ENCODE data around the gene EME2.
"Not testable (repeated sequence)": the region's sequence is repeated elsewhere in the genome, so short reads cannot be mapped to it uniquely, and the experiment has no call there.

Gene EME2

GRCh38 chr16:1772362-1772907 is at the start of gene EME2:
EME2 (plus strand) TSS chr16:1772810; CDS start chr16:1773228, 418 bp downstream.
- DNase-seq, result peak; percentile 33

GRCh38 chr16:1723450-1724147 is 49.0 kb upstream of the EME2 start:
- peak; percentile 24 for DNase-seq

GRCh38 chr16:1724491-1724890 is 48.1 kb upstream of the EME2 start:
- no peak for DNase-seq

- no peak for DNase-seq
These were observed 45.7 kb upstream of the EME2 start for GRCh38 chr16:1726661-1727502.

GRCh38 chr16:1727651-1728624 is 44.7 kb upstream of the EME2 start:
- no peak for DNase-seq

- no peak for DNase-seq
These were observed 43.6 kb upstream of the EME2 start for GRCh38 chr16:1729026-1729425.

GRCh38 chr16:1729445-1729844 is 43.2 kb upstream of the EME2 start:
- no peak for DNase-seq

- DNase-seq, result no peak
These were observed 41.5 kb upstream of the EME2 start for GRCh38 chr16:1731073-1731472.

GRCh38 chr16:1731603-1732002 is 41.0 kb upstream of the EME2 start:
- DNase-seq, result no peak

GRCh38 chr16:1732071-1732470 is 40.5 kb upstream of the EME2 start:
- no peak for DNase-seq

- not testable (repeated sequence) for DNase-seq
These were observed 40.0 kb upstream of the EME2 start for GRCh38 chr16:1732551-1732987.

- DNase-seq, result no peak
These were observed 38.5 kb upstream of the EME2 start for GRCh38 chr16:1734123-1734522.

- DNase-seq, result no peak
These were observed 37.8 kb upstream of the EME2 start for GRCh38 chr16:1734816-1735215.

- DNase-seq, result no peak
These were observed 32.4 kb upstream of the EME2 start for GRCh38 chr16:1740234-1740633.

- no peak for DNase-seq
These were observed 31.7 kb upstream of the EME2 start for GRCh38 chr16:1740781-1741490.

- DNase-seq, result no peak
These were observed 31.0 kb upstream of the EME2 start for GRCh38 chr16:1741553-1742165.

- no peak for DNase-seq
These were observed 29.0 kb upstream of the EME2 start for GRCh38 chr16:1743376-1744337.

- DNase-seq, result no peak
These were observed 28.2 kb upstream of the EME2 start for GRCh38 chr16:1744338-1744840.

GRCh38 chr16:1745181-1745899 is 27.3 kb upstream of the EME2 start:
- DNase-seq, result no peak
